H9 (cell line): Measurements from ENCODE around the gene SP3. TPM values are rescaled to one million over a fixed set of nuclear protein-coding genes. Genes with fewer than 3 reads are reported as not detected.

ENCODE experiments used
- DNase-seq: peaks from one replicate; pipeline ENCODE4 v3.0.0-alpha.2; 2017
- H2AFZ ChIP-seq: one replicate; pipeline ENCODE4 v1.6.1; 2013; ENCODE audit warnings: mild to moderate bottlenecking, low read length, control low read depth, moderate library complexity
- H2AK5ac ChIP-seq: 2 replicates; pipeline ENCODE4 v1.6.1; 2013; ENCODE audit warnings: low read length, control low read depth, mixed read lengths; ENCODE audit not compliant: insufficient read length
- H2BK120ac ChIP-seq: one replicate; pipeline ENCODE4 v1.6.1; 2013; ENCODE audit warnings: low read depth, mild to moderate bottlenecking, low read length, control low read depth, inconsistent platforms; ENCODE audit not compliant: poor library complexity, severe bottlenecking
- H2BK12ac ChIP-seq: 2 replicates; pipeline ENCODE4 v1.6.1; 2013; ENCODE audit warnings: low read length, control low read depth, mixed read lengths, low read depth; ENCODE audit not compliant: insufficient read length
- H2BK15ac ChIP-seq: 2 replicates; pipeline ENCODE4 v1.6.1; 2013; ENCODE audit warnings: low read depth, low read length, control low read depth
- H2BK20ac ChIP-seq: one replicate; pipeline ENCODE4 v1.6.1; 2013; ENCODE audit warnings: low read depth, mild to moderate bottlenecking, low read length, control low read depth, inconsistent platforms; ENCODE audit not compliant: poor library complexity, severe bottlenecking
- H2BK5ac ChIP-seq: 2 replicates; pipeline ENCODE4 v1.6.1; 2013; ENCODE audit warnings: low read length, control low read depth, mixed read lengths; ENCODE audit not compliant: insufficient read length
- H3K14ac ChIP-seq: 2 replicates; pipeline ENCODE4 v1.6.1; 2013; ENCODE audit warnings: low read length, control low read depth; ENCODE audit not compliant: insufficient read depth
- H3K18ac ChIP-seq: 2 replicates; pipeline ENCODE4 v1.6.1; 2013; ENCODE audit warnings: low read depth, mild to moderate bottlenecking, mixed read lengths, low read length, control low read depth; ENCODE audit not compliant: insufficient read length
- H3K23ac ChIP-seq: 2 replicates; pipeline ENCODE4 v1.6.1; 2013; ENCODE audit warnings: low read length, control low read depth, mixed read lengths, low read depth; ENCODE audit not compliant: insufficient read length
- H3K23me2 ChIP-seq: 2 replicates; pipeline ENCODE4 v1.6.1; 2013; ENCODE audit warnings: low read depth, mild to moderate bottlenecking, mixed read lengths, low read length, control low read depth; ENCODE audit not compliant: insufficient read length, poor library complexity, severe bottlenecking
- H3K27ac ChIP-seq: 2 replicates; pipeline ENCODE4 v1.5.1; 2013; ENCODE audit warnings: low read length, control low read depth, mixed read lengths, low read depth; ENCODE audit not compliant: insufficient read length
- H3K27me3 ChIP-seq: 2 replicates; pipeline ENCODE4 v1.6.1; 2013; ENCODE audit warnings: low read length, control low read depth, inconsistent platforms; ENCODE audit not compliant: insufficient read depth
- H3K4ac ChIP-seq: 2 replicates; pipeline ENCODE4 v1.6.1; 2013; ENCODE audit warnings: low read depth, mild to moderate bottlenecking, control low read depth, inconsistent platforms, low read length, moderate library complexity
- H3K4me1 ChIP-seq: 2 replicates; pipeline ENCODE4 v1.6.1; 2013; ENCODE audit warnings: low read length, control low read depth, inconsistent platforms; ENCODE audit not compliant: insufficient read depth
- H3K4me2 ChIP-seq: 2 replicates; pipeline ENCODE4 v1.6.1; 2013; ENCODE audit warnings: low read length, control low read depth, mixed read lengths; ENCODE audit not compliant: insufficient read length, insufficient read depth
- H3K56ac ChIP-seq: 2 replicates; pipeline ENCODE4 v1.6.1; 2013; ENCODE audit warnings: low read depth, mild to moderate bottlenecking, mixed read lengths, low read length, control low read depth; ENCODE audit not compliant: insufficient read length
- H3K79me1 ChIP-seq: 2 replicates; pipeline ENCODE4 v1.6.1; 2013; ENCODE audit warnings: low read depth, mild to moderate bottlenecking, moderate library complexity, low read length, control low read depth, inconsistent platforms; ENCODE audit not compliant: insufficient read depth, poor library complexity, severe bottlenecking
- H3K79me2 ChIP-seq: 2 replicates; pipeline ENCODE4 v1.6.1; 2013; ENCODE audit warnings: low read length, control low read depth, inconsistent platforms; ENCODE audit not compliant: insufficient read depth
- H3K9ac ChIP-seq: 2 replicates; pipeline ENCODE4 v1.6.1; 2013; ENCODE audit warnings: low read length, control low read depth, mixed read lengths; ENCODE audit not compliant: insufficient read length; ENCODE audit errors: extremely low read depth
- H3K9me3 ChIP-seq: one replicate; pipeline ENCODE4 v1.6.1; 2013; ENCODE audit warnings: low read depth, low read length, inconsistent platforms; ENCODE audit not compliant: control insufficient read depth
- H3T11ph ChIP-seq: one replicate; pipeline ENCODE4 v1.6.1; 2013; ENCODE audit warnings: mild to moderate bottlenecking, low read length, control low read depth, inconsistent platforms
- H4K20me1 ChIP-seq: one replicate; pipeline ENCODE4 v1.6.1; 2013; ENCODE audit not compliant: control insufficient read depth, insufficient read length, insufficient read depth
- H4K5ac ChIP-seq: 2 replicates; pipeline ENCODE4 v1.6.1; 2013; ENCODE audit warnings: low read depth, mild to moderate bottlenecking, mixed read lengths, low read length, control low read depth; ENCODE audit not compliant: insufficient read length
- H4K8ac ChIP-seq: replicated peaks from 2 replicates; pipeline ENCODE4 v1.6.1; 2013; ENCODE audit warnings: low read length, control low read depth, mixed read lengths, low read depth; ENCODE audit not compliant: insufficient read length
- H4K91ac ChIP-seq: 2 replicates; pipeline ENCODE4 v1.6.1; 2013; ENCODE audit warnings: low read depth, mild to moderate bottlenecking, moderate library complexity, mixed read lengths, low read length, control low read depth; ENCODE audit not compliant: insufficient read length
- H3K27ac Mint-ChIP-seq, 3 experiments: 2 replicates in 2 of 3; 3 replicates in 1 of 3; pipeline ENCODE4 v1.8.0; 2020 to 2021; ENCODE audit warnings: mixed read lengths in 3 of 3, mild to moderate bottlenecking in 1 of 3, moderate library complexity in 1 of 3
- H3K27me3 Mint-ChIP-seq: 2 replicates; pipeline ENCODE4 v1.8.0; 2021; ENCODE audit warnings: low read depth, mild to moderate bottlenecking, moderate library complexity, mixed read lengths
- H3K36me3 Mint-ChIP-seq, 3 experiments: 2 replicates in 2 of 3; 3 replicates in 1 of 3; pipeline ENCODE4 v1.8.0; 2020 to 2021; ENCODE audit warnings: low read depth in 3 of 3, mixed read lengths in 3 of 3; ENCODE audit not compliant: insufficient read depth in 1 of 3
- H3K4me1 Mint-ChIP-seq, 2 experiments: 2 replicates each; pipeline ENCODE4 v1.8.0; 2020; ENCODE audit warnings: mixed read lengths in 2 of 2
- H3K4me3 Mint-ChIP-seq, 2 experiments: 2 replicates in 1 of 2; 3 replicates in 1 of 2; pipeline ENCODE4 v1.8.0; 2020 to 2021; ENCODE audit warnings: mild to moderate bottlenecking in 2 of 2, mixed read lengths in 2 of 2, moderate library complexity in 1 of 2
- H3K9me3 Mint-ChIP-seq, 2 experiments: 2 replicates in 1 of 2; 3 replicates in 1 of 2; pipeline ENCODE4 v1.8.0; 2020; ENCODE audit warnings: mild to moderate bottlenecking in 2 of 2, mixed read lengths in 2 of 2, moderate library complexity in 1 of 2
- WGBS: extraction: QIAGEN DNeasy Blood & Tissue Kit; methylation state at CpG from one replicate; pipeline ENCODE4 v1.1.7; 2013; ENCODE audit warnings: missing lambda C conversion rate, low lambda C conversion rate, mixed read lengths; ENCODE audit not compliant: insufficient read length; ENCODE audit errors: extremely low coverage; 5-methylcytosine and 5-hydroxymethylcytosine counted together
- total RNA-seq: library from RNA; stranded (reverse); gene quantifications from 2 replicates; pipeline ENCODE4 v1.2.1, GENCODE V29; 2021
- TF ChIP-seq, protein P1 (sequence below): fragments of 200-600 bp; sonication (generic); conservative IDR thresholded peaks from 3 replicates; pipeline ENCODE4 v1.8.0; 2021; ENCODE audit warnings: antibody characterized with exemption, mild to moderate bottlenecking

SP3 gene
- total RNA-seq, 1 experiment from 2014 or later: 86.3 TPM

DNA sequence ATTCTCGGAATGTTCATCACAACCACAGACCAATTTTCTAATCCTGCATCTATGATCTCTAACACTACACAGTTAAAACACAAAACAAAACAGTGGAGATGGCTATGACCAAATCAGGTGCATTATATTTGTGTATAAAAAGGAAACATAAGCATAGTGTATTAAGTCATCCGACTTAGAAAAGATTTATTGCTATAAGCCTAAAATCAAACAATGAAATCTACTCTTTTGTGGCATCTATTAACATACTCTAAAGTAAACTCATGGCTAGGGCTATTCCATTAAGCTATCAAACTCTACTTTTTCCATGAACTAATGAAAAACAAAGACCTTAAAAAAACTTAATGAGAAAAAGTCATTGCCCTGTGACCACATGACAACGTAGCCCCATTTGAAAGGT is 8.7 kb downstream of the SP3 start:
- Histone ChIP-seq H3K27ac (no peak overlapping the region), H3K4me1 (no peaks in the 10 kb centered on the region), H3T11ph (no peak overlapping the region), H3K23ac (no peak overlapping the region), H3K56ac (no peak overlapping the region), H3K4ac (no peak overlapping the region), H4K91ac (no peak overlapping the region), H3K27me3 (no peaks in the 10 kb centered on the region), H2BK15ac (no peak overlapping the region), H2BK120ac (no peak overlapping the region), H3K9me3 (no peaks in the 10 kb centered on the region), H3K79me2 (peaks cover 45% of the 10 kb centered on the region; the same call in 1 of the 2 replicates), H2BK20ac (no peak overlapping the region), H2BK5ac (no peak overlapping the region), H4K5ac (no peak overlapping the region), H2BK12ac (no peak overlapping the region), H4K20me1 (no peaks in the 10 kb centered on the region), H2AK5ac (no peak overlapping the region), H3K14ac (no peak overlapping the region), H3K79me1 (no peaks in the 10 kb centered on the region), H2AFZ (no peak overlapping the region), H3K18ac (no peak overlapping the region), H3K4me2 (no peak overlapping the region), H4K8ac (no peak overlapping the region), H3K9ac (no peak overlapping the region), H3K23me2 (no peaks in the 10 kb centered on the region)
- peak overlapping the region in 1 of 3 experiments; percentile 29; a peak in 1 of 7 replicates for H3K27ac Mint-ChIP-seq
- peaks cover 5 to 7% of the 10 kb centered on the region in 2 experiments; a peak in 4 of 5 replicates for H3K9me3 Mint-ChIP-seq
- H3K4me1 Mint-ChIP-seq: peaks cover 28 to 35% of the 10 kb centered on the region in 2 experiments
- DNase-seq: no peak
- TF ChIP-seq, protein P1, sequence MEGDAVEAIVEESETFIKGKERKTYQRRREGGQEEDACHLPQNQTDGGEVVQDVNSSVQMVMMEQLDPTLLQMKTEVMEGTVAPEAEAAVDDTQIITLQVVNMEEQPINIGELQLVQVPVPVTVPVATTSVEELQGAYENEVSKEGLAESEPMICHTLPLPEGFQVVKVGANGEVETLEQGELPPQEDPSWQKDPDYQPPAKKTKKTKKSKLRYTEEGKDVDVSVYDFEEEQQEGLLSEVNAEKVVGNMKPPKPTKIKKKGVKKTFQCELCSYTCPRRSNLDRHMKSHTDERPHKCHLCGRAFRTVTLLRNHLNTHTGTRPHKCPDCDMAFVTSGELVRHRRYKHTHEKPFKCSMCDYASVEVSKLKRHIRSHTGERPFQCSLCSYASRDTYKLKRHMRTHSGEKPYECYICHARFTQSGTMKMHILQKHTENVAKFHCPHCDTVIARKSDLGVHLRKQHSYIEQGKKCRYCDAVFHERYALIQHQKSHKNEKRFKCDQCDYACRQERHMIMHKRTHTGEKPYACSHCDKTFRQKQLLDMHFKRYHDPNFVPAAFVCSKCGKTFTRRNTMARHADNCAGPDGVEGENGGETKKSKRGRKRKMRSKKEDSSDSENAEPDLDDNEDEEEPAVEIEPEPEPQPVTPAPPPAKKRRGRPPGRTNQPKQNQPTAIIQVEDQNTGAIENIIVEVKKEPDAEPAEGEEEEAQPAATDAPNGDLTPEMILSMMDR: no peak
- no peaks in the 10 kb centered on the region for H3K27me3 Mint-ChIP-seq
- WGBS: no CpG with 5 or more reads among the region's 3 CpGs
- H3K36me3 Mint-ChIP-seq: peaks cover 56 to 63% (median 58%) of the 10 kb centered on the region in 3 experiments
- no peak overlapping the region for H3K4me3 Mint-ChIP-seq
